Activated CD4-positive, alpha-beta T cell treated with anti-CD3 and anti-CD28 coated beads, Interleukin-2, amount 50 U/mL, for 24 hours (primary cell): Measurements from ENCODE around the gene SMOC1.

ENCODE experiments used
- DNase-seq, 2 donors: peaks; one replicate each; pipeline ENCODE4 v3.0.0-alpha.2; 2020; ENCODE audit warnings: low read depth in 1 of 2, low spot score in 1 of 2

SMOC1 gene

DNA sequence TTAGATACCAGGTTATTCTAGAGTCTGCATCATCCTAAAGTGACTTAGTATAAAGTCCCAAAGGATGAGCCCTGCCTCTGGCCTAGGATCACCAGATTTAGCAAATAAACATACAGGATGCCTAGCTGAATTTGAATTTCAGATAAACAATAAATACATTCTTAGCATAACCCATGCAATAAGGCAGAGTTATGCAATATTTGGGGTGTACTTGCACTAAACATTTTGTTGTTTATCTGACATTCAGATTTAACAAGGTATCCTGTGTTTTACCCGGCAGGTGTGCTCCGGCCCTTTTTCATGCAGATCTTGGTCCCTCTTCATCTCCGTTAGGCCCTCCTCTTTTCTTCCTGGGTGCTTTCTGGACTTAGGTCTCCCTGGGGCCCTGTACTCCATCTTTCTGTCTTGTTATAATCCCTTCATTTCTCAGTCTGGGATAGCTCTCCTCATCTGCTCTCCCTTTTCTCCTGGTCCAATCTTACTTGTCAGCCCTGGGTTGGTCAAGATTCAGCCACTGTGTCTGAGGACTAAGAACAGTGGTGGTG lies 18.1 kb upstream of the SMOC1 start:
- DNase-seq = no peak

DNA sequence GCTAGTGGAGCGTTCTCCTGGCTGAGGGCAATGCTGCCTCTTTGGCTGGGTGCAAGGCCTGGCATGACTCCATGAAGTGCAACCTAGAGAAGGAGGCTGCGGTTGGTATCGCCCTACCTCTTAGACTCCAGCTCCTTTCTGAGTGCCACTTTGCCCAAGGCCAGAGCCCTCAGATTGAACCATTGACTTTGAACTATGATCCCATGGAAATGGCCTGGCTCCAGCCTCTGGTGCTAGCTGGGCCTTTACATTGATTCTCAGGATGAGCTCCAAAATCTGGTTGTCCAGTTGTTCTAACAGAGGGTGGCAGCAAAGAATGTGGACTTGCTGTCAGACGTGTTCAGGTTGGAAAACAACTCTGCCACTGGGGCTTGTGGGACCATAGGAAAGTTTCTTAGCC lies 16.1 kb upstream of the SMOC1 start:
- DNase-seq = no peak

DNA sequence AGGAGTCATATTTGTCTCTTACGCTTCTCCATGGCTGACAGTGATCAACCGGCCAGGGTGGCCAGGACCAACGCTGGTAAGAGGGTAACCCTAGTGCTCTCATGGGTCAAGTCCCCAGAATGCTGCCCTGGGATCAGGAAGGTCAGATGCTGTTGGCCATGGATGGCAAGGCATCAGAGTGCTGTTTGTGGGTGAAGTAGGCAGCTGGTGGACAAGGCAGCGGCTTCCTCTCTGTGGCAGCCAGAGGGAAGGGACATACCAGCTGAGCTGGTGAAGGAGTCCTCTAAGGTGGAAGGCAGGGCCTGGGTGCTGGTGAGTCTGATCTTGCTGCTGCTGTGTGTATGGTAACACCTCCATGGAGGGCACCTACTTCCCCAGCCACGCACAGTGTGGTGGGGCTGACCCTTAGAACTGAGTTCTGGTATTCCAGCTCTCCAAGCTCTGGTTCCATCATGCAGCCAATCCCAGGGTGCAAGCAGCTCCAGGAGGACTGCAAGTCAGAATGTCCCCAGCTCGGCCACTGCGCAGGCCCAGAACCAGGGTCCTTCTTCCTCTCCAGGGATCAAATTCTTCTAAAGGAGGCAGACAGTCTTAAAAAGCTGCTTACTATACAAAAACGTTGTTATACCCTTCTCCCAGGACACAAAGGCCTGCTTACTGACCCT lies 13.4 kb upstream of the SMOC1 start:
- DNase-seq = no peak

DNA sequence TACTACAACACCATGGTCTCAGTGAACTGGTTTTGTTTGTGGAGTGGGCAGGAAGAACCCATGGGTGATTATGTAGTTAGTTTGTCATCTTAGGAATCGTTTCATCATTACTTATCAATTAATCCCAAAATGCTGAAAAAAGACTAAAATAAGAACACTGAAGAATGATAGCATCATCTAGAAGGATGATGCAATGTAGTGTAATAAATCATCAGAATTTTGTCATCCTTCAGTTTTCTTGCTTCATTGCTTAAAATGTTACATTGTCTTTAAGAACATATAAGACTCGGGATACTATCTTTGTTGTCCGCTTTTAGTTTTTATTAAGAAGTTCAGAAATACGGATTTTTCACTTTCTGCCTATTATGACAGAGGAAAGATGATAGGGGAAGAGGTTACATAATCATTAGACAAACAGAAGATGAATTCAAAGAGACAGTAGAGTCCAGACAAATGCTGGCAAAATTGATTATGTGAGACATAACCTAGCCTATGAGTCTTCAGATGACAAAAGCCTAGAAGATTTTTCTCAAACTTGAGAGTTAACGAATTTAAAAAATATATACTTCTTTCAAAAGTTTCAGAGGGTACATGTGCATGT lies 10.8 kb upstream of the SMOC1 start:
- no peak for DNase-seq

DNA sequence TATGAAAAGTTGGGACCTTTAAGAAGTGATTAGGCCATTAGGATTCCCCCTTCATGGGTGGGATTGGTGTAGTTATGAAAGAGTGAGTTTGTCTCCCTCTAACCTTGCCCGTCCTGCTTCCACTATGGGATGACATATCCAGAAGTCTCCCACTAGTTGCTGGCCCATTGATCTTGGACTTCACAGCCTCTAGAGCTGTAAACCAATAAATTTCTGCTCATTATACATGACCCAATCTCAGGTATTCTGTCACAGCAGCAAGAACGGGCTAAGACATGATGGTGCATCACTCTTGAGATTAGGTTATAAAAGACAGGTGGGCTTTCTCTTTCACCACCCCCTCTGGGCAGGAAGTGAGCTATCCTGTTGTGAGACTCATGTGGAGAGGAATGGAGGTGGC lies 8.6 kb upstream of the SMOC1 start:
- no peak for DNase-seq

DNA sequence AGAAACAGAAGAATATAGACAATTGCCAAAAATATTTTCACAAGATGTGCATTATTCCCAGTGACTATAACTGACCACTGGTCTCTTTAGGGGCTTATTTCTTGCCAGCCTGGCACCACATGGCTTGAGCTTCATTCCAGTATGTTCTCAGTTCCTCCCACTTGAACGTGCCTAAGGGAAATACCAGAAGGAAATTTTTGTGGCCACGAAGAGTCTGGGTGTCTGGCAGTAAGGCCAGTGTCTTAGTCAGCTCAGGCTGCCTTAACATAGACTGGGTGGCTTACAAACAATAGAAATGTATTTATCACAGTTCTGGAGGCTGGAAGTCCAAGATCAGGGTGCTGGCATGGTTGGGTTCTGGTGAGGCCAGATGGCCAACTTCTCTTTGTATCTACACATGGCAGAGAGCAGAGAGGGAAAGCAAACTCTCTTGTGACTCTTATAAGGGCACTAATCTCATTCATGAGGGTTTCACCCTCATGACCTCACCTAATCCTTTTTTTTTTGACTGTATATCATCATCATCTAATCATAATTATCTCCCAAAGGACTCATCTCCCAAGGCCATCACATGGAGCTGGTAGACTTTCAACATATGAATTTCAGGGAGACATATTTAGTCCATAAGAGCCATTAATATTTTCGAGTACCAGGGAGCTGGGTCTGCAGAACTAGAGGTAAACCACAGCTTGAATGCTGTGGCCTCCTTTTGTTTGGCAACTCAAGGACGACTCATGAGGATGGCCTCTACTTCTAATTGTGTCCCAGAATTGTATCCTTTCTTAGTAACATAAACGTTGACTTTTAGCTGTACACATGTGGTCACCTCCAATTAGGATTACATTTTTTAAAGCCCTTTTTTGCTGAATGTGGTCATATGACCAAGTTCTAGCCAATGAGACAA lies 5.1 kb upstream of the SMOC1 start:
- DNase-seq = no peak

DNA sequence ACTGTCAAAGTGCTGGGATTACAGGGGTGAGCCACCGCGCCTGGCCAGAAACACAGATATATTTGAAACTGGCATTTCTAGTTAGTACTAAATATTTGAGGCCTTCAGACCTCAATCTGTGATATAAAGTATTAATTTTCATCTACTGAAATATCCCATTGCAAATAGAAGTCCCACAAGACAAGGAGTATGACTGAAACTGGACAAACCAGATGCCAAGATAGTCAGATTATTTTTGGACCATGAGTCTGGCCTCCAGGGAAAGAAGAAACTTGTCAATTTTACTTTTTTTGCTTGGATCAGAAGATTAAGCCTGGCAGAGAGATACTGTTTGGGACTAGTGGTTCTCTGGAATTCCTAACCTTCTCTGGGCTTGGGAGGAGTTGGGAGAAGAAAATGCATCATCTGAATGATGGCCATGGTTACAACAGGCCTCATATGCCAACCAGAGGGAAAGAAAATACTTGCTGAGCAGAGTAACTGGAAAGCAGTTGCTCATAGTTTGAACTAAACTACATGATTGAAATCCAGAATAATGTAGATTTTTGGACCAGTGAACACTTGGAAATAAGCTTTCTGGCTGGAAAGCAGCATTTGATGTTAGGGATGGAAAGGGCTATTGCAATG lies 2.9 kb upstream of the SMOC1 start:
- no peak for DNase-seq

DNA sequence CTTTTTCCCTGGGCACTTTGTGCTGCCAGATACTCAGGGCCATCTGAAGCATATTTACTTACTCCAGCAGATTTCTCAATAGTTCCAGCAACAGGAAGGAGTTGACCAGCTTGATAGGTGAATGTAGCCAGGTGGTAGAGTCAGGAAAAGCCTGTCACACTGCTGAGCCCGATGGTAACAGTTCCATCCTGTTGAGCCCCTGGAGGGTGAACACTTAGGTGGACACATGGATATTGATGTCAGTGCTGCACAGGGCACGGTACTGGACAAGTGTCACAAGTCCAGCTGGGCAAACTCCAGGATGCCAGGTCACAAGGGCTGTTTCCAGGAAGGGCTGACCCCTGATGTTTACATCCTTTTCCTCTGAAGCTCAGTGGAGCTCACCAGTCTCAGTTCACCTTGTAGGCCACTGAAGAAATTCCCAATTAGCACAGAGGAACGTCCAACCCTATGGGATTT lies 2.3 kb upstream of the SMOC1 start:
- DNase-seq = no peak

DNA sequence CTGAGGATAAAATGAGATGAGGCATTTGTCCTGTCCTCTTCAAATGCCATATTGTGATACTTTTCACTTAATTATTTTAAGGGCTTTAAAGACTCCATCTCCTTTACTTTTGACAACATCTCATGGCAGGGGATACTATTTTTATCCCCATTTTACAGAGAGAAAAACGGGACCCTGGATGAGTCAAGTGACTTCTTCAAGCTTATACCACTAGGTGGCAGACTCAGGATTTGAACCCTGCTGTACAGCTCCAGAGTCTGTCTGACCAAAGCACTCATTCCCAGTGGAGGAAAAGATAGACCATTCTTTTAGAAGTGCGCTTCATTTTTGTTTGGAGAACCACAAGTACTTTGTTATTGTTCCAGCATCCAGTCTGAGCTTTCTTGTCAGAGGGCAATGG lies 1.7 kb upstream of the SMOC1 start:
- no peak for DNase-seq

DNA sequence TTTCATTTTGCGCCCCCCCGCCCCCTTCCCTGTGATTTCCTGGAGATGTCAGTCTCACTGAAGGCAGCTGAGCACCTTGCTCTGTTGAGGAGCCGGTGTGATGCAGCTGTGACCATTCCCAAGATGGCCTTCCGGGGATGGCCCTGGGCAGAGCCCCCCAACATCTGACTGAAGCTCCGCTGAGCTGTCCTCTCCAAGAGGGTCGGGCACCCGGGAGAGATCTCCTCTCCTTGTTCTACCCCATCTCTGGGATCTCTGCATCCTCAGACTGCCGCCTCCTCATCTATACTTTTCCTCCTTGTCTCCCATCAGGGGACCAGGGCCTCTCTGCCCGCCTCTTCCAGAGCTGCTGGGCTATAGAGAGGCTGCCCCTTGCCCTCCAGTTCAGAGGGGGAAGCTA lies 965 bp upstream of the SMOC1 start:
- DNase-seq = no peak

DNA sequence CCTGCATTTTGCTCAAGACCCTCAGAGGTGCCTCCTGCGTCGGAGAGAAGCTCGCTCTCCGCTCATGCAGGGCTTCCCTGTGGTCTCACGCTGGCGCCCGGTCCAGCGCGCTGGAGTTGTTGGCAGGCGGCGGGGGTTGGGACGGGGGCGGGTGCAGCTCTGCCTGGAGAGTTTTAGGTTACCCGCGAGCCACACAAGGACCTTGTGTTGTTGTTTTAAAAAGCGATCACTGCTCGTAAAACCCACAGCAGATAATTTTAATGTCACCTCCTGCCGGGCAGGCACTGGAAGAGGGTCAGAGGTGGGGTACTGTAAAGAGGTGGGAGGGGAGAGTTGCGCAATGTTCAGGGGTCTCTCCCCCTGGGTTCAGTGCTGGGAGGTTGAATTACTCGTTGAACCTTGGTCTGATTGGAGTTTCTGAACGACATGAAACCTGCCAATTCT lies 850 bp downstream of the SMOC1 start:
- DNase-seq = no peak

DNA sequence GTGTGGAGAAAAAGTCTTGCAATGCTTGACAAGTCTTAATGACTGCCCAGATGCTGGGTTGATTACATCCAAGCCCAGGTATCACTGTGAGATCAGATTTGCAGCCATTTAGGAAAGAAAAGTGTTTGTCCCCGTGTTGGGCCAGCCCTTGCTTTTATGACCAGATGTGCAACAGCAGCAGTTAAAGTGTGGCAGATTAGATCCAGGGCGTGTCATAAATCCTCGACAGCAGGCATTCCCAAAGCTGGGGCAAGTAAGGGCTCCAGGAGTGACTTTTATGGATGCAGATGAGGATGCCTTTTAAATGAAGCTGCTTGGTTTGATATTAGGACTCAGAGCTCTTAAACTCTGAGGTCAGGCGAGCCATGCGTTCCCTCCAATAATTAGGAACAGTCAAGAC lies 1.7 kb downstream of the SMOC1 start:
- no peak for DNase-seq

DNA sequence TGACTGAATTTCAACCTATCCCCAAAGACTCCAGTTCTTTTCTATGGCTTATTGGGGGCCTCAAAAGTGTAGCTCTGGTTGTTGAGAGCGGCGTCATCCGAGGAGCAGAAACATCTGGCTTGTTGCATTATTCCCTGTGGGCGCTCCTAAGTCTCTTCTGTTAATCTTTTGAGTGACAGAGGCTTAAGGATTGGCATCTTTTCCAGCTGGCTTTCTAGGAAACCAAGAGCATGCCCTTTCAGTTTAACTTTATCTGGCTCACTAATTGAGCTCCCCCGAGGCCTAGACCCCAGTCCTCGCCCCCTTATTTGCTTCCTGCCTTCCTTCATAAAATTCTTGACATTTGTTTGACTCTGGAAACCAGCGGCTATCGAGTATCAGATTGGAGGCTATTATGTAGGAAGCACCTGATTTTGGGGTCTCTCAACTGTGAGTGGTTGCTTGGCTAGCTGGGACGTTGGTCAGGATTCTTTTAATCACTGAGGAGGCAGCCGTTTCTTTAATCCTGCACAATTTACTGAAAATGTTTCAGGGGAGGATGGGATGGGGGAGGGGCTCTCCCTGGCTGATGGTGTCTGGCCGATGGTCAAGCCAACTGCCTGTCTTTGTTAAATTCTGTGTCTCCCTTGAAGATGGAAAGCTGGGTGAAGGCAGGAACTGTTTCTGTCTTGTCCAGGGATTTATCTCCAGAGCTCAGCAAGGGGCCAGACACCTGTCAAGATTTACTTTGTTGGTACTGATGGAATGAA lies 3.1 kb downstream of the SMOC1 start:
- no peak for DNase-seq

DNA sequence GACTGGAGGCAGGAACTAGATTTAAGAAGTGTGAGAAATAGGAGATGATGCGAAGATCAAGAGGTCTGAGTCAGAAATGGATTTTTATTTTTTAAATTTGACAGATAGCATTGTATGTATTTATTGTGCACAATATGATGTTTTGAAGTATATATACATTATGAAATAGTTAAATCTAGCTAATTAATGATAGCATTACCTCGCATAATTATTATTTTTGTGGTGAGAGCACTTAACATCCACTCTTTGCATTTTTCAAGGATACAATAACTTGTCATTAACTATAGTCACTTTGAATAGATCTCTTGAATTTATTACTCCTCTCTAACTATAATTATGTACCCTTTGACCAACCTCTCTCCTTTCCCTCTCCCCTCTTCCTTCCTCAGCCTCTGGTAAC lies 3.7 kb downstream of the SMOC1 start:
- DNase-seq = no peak

DNA sequence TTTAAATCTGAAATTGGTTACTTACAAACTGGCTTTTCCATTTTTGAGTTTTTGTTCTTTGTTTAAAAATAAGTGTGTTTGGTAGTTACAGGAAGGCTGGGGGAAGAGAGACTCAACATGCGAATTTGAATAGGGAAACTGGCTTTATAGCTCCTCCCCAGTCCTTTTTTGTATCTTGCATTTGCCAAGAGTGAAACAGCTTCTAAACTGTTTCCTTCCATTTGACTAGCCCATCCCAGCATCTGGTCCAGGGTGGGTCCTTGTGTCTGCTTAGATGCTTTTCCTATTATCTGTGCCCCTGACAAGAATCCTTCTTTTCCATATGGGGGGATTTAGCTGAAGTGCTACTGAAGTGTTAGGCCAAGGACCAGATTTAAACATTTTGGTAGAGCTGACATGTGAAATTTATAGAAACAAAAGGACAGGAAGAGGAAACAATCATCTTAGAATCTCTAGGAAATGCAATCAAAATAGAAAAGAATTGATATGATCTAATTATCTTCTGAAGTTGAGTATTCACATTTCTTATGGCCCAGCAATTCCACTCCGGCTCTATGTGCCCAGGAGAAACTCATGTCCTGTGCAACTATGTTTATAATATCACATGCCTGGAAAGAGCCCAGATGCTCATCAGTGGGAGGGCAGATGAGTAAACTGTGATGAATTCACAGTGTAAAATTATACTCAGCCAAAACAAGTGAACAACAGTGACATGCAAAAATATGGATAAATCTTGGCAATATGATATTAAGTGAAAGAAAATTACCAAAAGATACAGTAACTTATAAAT lies 7.4 kb downstream of the SMOC1 start:
- DNase-seq = no peak

DNA sequence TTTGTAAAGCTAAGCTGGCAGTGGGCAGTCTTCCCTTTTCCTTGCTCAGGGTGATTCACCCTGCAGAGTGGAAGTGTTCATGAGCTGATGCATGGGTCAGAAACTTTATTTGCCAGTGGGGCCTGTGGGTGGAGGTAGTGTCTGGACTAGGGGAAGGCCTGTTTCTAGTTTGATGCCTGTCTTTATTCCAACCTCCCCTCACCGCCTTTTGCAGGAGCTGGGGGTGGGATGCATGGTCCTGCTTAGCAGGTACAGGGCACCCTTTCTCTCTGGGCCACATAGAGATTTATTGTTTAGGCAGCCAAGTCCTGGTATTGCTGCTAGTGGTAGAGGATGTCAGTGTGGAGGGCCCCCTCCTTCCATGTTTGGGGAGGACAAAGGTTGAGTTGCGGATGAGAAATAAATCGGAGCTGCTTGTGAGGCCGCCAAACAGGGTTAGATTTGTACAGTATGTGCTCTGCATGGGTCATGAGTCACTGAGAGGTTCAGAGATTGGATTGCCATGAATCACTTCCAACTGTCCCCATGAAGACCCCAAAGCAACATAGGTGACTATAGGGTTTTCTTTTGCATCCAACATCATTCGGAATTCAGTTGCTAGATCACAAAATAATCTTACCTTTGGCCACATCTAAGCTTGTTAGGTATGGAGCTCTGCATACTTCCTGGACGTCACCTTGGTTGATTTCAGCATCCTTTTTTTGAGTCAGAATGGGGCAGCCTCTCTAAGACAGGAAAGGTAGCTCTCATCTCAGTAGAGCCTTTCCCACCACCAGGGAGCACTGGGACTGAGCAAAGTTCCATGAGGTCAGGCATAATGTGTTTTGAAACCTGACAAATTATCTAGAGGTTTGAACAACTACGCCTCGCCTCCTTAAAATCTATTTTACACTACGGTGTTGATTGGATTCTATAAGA lies 8.8 kb downstream of the SMOC1 start:
- no peak for DNase-seq

DNA sequence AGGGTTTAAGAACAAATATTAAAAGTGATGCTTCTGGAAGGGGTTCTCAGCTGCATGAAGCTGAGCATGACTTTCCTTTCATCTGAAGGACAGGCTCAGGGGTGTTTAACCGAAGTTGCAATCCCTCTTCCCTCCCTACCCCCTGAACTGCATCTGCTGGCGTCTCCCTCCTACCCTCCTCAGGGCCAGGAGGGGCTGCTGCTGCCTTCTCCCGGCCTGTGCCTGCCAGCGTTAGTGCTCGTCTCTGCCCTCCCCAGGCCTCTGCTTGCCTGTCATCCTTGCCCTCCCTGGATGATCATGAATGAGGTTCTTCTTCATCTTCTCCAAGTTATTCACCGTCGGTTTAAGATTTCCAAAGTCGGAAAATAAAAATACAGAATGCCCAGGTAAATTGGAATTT lies 12.2 kb downstream of the SMOC1 start:
- DNase-seq = no peak

DNA sequence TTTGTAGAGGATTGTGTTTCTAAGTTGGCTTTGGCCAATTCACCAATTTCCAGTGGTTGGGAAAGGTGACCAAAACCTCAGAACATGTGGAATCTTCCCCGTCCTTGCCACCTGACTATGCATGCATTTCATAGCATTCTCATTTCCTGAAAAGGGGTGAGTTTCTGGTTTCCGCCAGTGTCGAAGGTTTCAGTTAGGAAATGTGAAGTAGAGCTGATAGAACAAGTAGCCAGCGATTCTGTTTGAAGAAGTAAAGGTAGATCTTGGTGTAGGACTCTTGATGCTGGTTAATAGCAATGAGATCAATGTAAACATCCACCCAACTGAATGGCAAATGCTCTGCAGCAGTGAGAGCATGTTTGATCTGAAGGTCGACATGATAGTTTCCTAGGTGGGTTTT lies 15.9 kb downstream of the SMOC1 start:
- DNase-seq = no peak

DNA sequence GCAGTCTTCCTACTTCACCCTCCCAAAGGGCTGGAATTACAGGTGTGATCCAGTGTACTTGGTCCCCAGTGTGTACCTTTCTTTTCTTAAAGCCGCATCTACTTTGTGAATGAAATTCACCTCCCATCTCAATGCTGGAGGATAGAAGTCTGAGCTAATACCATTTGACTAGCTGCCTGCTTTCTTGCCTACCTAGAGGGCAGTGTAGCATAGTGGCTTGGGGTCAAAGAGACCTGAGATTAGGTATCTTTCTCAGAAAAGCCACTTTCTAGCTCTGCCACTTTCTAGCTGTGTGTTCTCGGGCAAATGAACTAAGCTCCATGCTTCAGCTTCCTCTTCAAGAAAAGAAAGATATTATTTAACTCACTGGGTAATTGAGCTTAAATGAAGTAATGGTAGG lies 16.9 kb downstream of the SMOC1 start:
- DNase-seq = no peak
